SKM-1 treated with dmso at 0.1 percent for 144 hours (cell line): Measurements from ENCODE around the gene ITGAL.
"Not testable (repeated sequence)": the region's sequence is repeated elsewhere in the genome, so short reads cannot be mapped to it uniquely, and the experiment has no call there.

ENCODE experiments used
- DNase-seq: peaks from one replicate; lab custom pipeline; 2025; ENCODE audit not compliant: unreplicated experiment; lab: John Stamatoyannopoulos, UW

The ITGAL gene

DNA sequence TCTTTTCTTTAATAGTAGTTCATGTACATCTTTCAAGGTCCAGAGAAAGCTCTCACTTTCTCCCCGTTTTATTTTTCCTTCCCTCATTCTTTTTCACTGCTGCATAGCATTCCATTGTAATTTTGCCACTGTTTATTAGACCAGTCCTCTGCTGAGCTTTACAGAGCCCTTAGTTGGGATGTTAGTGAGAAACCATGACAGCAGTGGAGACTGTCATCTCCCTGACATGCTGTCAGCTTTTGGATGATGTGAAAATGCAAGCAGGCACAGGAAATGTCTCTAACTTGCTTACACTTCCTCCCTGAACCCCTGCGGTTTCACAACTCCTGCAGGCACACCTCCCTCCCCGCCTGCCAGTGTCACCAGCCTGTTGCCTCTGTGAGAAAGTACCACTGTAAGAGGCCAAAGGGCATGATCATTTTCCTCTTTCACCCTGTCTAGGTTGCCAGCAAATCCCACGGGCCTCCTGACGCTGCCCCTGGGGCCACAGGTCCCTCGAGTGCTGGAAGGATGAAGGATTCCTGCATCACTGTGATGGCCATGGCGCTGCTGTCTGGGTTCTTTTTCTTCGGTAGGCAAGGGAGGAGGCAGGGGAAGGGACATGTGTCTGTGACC, at the start of gene ITGAL:
TSS of gene ITGAL (plus strand) at position 415 of the 615 bp plus-strand sequence. CDS start at position 511, 96 bp downstream.
- DNase-seq = peak; percentile 90

DNA sequence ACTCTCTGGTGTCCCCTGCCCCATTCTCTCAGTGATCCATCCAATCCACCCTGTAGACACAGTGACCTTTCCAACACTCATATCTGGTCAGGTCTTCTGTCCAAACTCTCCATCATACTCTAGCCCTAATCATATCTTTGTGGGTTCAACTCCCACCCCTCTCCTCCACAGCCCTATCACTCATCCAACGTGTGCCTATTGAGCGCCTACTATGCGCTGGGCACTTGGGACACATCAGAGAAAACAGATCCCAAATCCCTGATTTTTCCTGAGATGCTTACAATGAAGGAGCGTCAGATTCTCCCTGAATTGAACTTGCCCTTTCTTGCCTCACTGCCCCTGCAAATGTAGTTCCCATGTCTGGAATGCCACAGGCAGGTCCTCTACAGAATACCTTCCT, 44.5 kb upstream of the ITGAL start:
- DNase-seq = no peak

DNA sequence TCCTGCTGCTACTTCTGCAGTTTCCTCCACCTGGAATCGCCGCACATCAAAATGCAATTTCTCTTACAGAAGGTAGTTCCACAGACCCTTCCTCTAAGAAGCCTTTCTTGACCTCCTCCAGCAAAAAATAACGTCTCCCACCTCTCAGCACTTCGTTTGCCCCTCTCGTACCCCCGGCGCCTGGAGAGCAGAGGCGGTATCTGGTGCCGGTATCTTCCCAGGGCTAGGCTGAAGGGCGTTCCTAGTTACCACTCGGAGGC, 43.2 kb upstream of the ITGAL start:
- no peak for DNase-seq

DNA sequence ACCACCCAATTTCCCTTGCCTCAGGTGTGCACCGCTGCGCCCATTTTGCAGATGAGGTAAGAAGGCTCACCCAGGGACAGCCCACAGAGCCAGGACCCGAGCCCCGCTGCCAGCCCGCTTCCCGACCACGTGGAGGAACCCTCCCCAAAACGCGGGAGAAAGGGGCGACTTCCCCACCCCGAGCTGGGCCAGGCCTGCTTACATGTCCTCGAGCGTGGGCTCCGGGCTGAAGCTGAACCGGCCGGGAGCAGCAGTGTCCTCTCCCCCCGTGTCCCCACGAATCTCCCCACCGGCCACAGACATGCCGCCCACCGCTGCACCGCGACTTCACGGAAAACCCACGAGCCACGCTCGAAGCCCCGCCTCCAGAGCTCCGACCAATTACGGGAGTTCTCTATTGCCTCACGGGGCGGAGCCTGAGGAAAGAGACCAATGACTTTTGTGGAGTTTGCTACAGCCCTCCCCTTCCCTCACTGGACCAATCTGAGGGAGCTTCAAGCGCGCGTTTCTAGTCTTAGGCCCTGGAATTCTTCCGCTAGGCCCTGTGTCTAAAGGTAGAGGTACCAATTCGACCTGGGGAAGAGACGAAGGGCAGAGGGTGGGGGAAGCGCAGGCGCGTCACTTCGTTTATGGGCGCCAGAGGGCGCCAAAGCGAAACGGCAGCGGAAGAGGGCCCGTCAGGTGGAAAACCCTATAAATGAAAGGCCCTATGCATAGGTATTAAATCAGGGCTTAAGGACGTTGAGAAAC, 42.7 kb upstream of the ITGAL start, which contains the start of gene DCTPP1:
TSS of gene DCTPP1 (minus strand) at position 353 of the 750 bp plus-strand sequence. CDS start at position 303, 50 bp downstream.
- peak; percentile 99 for DNase-seq

DNA sequence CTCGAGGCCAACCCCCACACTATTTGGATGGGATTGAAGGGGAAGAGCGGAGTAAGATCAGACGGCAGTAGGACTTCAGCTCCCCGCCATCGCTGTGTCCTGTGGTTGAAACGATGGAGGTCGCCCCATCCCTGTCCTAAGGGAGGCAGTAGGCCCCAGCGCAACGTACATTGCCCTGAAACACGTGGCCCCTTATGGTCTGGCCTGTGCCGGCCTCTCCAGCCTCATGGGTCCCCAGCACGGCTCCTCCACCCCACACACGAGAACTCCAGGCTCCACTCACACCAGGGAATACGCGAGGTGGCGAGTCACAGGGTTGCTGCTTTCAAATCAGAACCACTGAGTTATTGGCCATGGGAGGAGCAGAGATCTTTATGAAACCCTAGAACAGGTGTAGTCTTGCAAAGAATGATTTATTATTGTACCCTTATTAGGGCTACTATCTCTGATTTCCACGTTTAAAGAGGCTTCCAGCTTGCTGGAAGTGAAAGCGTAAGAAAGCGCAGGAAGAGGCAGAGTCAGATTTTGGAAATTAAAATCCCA, 42.0 kb upstream of the ITGAL start:
- no peak for DNase-seq

DNA sequence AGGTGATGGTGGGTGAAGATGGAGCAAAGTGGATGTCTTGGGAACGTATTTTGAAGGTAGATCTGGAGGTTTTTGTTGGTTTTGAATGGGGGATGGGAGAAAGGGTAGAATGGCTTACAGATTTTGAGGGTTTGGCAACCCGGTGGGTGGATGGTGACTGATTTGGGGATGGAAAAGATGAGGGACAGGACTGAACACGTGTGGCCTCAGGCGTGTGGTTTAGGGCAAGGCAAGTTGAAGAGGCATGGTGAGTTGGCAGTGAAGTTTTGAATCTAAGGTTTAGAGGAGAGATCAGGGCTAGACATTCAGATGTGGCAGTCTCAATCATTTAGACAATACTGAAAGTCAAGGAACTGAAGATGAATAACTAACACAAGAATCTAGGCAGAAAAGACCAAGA, 37.7 kb upstream of the ITGAL start:
- no peak for DNase-seq

DNA sequence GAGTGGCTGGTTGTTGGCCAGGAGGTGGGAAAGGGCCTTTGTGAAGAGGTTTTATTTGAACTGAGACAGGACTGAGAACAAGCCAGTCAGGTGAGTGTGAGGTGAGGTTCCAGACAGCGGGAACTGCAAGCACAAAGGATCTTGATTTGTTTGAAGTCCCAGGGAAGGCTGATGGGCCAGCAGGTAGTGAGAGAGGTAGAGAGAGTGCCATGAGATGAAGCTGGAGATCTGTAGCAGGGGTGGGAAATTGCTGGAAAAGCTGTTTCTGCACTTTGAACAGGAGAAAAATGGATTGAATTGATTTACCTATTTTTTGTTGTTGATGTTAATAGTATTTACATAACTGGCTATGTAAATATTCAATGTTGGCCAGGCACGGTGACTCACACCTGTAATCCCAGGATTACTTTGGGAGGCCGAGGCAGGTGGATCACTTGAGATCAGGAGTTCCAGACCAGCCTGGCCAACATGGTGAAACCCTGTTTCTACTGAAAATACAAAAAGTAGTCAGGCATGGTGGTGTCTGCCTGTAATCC, 35.0 kb upstream of the ITGAL start:
- no peak for DNase-seq

DNA sequence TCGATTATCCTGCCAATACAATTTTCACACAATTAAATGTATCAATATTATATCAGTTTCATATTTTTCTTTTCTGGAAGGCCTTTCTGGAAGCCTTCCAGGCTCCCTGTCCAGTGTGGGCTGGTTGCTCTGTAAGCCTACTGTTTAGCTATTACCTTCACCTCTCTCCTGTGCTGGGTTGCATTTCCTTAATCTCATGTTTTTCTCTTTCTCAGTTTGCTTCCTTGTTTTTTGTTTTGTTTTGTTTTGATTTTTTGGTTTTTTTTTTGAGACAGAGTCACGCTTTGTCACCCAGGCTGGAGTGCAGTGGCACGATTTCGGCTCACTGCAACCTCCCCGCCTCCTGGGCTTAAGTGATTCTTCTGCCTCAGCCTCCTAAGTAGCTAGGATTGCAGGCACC, 33.7 kb upstream of the ITGAL start:
- no peak for DNase-seq

DNA sequence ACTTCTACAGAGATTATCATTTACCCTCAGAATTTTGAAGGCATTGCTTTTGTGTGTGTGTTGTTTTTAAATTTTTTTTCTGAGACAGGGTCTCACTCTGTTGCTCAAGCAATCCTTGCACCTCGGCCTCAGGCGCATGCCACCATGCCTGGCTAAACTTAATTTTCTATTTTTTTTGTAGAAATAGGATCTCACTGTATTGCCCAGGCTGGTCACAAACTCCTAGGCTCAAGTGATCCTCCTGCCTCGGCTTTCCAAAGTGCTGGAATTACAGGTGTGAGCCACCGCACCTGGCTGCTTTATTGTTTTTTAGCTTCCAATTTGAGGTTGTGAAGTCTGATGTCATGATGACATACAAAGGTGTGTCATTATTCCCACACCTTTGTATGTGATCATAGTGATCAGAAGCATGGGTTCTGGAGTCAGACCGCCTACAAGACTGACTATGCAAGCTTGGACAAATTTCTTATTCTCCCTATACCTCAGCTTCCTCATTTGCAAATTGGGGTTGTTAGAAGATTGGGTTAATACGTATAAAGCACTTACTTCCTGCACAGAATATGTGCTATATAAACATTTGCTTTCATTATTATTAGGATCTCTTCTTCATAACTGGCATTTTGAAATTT, 32.7 kb upstream of the ITGAL start:
- peak; percentile 46 for DNase-seq

DNA sequence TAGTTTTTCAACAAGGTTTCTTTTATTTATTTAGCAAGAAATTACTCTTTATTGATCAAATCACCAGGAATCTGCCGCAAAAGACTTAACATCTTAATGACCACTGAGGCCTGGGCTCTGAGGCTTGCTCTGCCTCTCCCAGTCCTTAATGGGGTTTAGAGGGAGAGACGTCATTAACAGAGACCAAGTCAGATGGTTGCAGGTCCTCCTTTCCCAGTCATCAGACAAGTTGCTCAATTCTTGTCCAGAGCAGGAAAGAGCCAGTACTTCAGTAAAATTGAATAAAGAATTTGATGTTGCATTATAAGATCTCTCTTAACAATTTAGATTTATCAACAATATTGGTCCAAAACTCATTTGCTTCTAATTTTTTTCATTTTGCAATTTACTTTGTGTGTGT, 28.9 kb upstream of the ITGAL start:
- DNase-seq = no peak

DNA sequence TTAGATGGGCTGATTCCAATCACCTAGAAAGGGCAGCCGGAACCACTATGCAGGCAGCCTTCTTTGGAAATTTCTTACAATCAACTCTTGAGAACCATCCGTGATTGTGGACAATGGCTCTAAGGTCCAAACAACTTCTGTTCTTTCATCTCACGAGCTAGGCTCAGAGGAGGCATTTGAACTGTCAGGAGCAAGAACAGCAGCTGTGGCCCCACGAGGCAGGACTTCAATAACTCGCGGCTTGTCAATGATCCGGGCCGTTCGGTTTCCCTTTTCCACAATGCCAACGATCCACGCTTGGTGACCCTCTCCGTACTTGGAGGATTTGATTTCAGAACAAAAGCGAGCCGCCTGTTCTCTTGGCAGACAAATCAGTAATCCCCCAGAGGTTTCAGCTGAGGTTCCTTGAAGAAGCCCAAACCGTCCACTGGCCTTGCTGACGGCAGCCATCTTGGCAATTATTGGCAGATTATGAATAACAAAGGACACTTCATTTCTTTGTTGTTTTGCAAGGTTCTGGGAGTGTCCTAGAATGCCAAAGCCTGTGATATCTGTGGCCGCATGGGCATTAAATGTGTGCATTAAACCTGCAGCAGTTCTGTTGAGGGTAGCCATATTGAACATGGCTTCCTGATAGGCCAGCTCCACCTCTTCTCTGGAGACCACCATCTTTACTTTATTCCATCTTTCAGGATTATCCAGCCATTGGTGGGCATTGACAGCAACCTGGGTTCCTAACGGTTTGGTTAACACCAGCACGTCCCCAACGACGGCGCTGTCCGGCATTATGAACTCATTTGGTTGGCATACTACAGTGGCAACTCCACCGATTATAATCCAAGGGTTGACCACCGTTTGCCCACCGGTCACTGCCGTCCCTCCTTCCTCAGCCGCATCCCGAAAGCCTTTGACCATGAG, 28.1 kb upstream of the ITGAL start:
- no peak for DNase-seq

DNA sequence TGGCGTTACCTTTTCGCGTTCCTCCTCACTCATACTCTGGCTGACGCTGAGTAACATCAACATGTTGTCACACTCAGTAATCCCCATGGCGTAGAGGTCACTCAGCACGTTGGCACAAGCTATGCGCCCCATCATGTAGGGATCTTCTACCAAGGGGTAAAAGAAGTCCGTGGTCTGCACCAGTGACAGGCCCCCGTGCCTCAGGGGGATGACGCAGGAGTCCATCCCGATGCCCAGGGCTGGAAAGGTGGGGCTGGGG, 27.5 kb upstream of the ITGAL start:
- DNase-seq = no peak

DNA sequence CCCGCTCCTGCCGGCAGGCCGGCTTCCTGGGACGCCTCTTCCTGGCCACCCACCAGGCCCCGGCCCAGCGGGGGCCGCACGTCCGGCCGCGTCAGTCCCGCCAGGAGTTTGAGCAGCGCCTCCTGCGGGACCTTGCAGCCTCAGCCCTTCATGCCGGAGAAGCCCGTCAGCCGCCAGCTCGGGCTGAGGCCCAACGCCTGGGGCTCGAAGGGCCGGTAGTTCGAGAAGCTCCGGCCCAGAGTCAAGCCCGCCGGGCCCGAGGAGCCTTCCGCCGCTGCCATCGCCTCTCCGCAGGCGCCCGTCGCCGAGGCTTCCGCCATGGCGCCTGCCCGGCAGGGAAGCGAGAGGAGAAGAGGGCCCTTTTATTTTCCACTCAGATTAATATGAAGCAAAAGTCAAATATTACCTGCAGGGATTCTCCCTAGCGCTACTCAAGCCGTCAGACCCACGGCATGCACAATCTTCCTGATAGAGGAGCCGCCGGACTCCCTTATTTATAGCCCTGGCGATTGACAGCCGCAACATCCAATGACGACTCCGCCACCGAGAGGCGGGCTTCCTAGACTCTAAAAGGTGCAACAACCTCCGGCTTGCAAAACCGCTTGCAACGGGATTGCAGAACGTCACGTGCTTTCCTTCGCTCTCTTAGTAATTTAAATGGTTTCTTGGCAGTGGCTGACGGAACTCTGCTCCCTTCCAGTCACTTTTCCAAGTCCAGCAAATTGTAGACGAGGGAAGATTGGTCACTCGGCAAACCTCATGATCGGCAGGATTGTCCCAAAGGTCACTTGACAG, 26.9 kb upstream of the ITGAL start, which contains the start of gene SEPHS2:
TSS of gene SEPHS2 (minus strand) at position 467 of the 795 bp plus-strand sequence. CDS start at position 320, 147 bp downstream.
- peak; percentile 98 for DNase-seq

DNA sequence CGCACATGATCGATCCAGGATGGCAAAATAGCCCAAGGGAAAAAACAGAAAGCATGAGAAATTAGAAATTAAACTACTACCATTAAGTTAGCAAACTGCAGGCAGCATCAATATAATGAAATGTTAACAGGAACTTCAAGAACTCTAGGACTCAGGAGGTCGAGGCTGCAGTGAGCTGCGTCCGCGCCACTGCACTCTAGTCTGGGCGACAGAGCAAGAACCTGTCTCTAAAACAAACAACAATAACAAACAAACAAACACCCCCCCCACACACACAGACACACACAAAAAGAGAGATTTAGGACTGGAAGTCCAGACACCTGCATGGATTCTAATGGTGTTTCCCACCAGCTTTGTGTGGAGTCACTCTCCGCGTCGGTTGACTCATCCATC, 26.3 kb upstream of the ITGAL start:
- DNase-seq = no peak

DNA sequence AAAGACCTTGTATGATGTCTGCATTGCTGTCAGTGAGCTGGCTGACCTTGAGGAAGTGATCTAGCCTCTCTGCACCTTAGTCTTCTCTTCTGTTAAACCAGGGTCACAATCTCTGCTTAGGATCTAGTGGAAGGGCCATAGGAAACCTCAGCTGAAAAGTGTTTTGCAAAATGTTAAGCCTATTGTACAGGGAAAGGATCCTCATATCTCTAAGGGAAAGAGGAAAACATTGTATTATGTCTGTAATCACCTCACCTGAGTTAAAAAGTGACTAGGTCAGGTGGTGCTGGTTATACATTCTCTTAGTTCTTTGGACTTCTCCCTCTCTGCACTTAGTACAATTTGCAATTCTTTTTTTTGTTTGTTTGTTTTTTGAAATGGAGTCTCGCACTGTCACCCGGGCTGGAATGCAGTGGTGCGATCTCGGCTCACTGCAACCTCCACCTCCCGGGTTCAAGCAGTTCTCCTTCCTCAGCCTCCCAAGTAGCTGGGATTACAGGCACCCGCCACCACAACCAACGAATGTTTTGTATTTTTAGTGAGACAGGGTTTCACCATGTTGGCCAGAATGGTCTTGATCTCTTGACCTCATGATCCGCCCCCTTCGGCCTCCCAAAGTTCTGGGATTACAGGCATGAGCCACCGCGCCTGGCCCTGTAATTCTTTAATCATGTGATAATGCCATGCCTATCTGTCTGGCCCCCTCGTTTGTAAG, 24.9 kb upstream of the ITGAL start:
- no peak for DNase-seq

DNA sequence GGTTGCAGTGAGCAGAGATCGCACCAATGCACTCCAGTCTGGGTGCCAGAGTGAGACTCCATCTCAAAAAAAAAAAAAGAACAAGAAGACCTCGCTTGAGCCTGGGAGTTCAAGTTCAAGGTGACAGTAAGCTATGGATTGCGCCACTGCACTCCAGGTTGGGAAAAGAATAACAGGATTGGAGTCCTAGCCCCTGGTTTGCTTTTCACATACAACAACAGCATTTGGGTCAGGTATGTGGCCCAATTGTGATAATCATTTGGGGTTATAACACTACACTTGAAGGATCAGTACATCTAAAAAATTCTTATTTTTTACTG, 23.5 kb upstream of the ITGAL start:
- DNase-seq = no peak

DNA sequence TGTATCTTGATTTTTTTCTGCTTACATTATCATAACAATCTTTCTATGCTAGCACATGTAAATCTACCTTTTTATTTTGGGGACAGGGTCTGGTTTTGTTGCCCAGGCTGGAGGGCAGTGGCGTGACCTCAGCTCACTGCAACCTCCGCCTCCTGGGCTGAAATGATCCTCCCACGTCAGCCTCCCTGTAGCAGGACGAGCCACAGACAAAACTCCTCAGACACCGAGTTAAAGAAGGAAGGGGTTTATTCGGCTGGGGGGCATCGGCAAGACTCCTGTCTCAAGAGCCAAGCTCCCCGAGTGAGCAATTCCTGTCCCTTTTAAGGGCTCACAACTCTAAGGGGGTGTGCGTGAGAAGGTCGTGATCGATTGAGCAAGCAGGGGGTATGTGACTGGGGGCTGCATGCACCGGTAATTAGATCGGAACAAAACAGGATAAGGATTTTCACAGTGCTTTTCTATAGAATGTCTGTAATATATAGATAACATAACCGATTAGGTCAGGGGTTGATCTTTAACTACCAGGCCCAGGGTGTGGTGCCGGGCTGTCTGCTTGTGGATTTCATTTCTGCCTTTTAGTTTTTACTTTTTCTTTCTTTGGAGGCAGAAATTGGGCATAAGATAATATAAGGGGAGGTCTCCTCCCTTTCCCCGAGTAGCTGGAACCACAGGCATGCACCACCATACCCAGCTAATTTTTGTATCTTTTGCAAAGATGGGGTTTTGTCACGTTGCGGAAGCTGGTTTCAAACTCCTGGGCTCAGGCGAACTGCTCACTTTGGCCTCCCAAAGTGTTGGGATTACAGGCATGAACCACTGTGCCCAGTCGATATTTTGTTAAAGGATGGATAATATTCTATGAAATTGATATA, 19.6 kb upstream of the ITGAL start:
- DNase-seq = not testable (repeated sequence)

DNA sequence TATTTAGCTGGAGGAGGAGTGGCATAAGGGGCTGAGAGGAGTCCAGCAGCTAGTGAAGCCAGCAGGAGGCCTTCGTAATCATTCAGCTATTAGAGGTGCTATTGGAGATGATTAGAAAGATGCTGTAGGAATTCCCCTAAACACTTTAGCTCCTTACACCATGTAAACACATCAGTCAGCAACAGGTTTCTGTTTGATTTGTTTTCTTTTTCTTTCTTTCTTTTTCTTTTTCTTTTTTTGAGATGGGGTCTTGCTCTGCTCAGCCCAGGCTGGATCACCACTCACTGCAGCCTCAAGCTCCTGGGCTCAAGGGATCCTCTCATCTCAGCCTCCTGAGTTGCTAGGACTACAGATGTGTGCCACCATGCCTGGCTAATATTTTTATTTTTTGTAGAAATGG, 16.2 kb upstream of the ITGAL start:
- DNase-seq = no peak

DNA sequence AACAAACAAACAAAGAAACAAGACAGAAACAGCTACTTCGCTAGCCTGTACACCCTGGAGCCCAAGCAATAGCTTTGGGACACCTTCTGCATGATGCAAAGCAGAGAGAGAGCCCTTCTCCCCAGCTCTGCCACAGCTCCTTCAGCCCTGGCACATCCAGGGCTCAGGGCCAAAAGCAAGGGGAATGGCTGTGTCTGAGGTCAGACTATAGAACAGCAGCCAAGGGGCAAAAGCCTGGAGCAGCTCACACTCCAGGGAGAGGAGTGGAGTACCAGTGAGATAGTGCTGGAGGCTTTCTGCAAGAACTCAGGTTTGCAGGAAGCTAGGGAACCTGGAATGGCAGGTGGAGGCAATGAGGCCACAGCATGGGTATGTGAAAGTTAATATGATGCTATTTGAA, 15.3 kb upstream of the ITGAL start:
- DNase-seq = no peak
